ENCODE results near the gene GPSM1. TPM values are rescaled to one million over a fixed set of nuclear protein-coding genes. Genes with fewer than 3 reads are reported as not detected.

Gene GPSM1
- total and polyA plus RNA-seq, 3 donors from 2014 or later: 33.5 to 101 (median 84.4) TPM

- Histone ChIP-seq H3K4me1 (peaks cover 25% of the 10 kb centered on the region), H3K27me3 (no peaks in the 10 kb centered on the region), H3K27ac (no peak overlapping the region), H3K4me3 (no peak overlapping the region), H3K36me3 (ENCODE audit: low read depth, missing control alignments) (no peaks in the 10 kb centered on the region), H3K9me3 (no peaks in the 10 kb centered on the region)
- WGBS, 2 donors: 69 to 89% methylated on average over 3 to 17 of the region's 17 CpGs
- no peak for TF ChIP-seq POLR2A (IDR thresholded peaks at IDR 0.05)
- TF ChIP-seq CTCF (IDR thresholded peaks at IDR 0.05): no peak
- no peak for DNase-seq
- intact Hi-C loops (cut with DNase I; ENCODE audit: low total_unique reads): no loop called here
These were observed 4.0 kb upstream of the GPSM1 start for GRCh38 chr9:136323371-136323789.

GRCh38 chr9:136324501-136325300 lies 2.6 kb upstream of the GPSM1 start:
- Histone ChIP-seq H3K36me3 (ENCODE audit: low read depth, missing control alignments) (no peaks in the 10 kb centered on the region), H3K4me3 (no peak overlapping the region), H3K27me3 (no peaks in the 10 kb centered on the region), H3K27ac (peak overlapping the region; percentile 31 to 45), H3K4me1 (peaks cover 29% of the 10 kb centered on the region), H3K9me3 (no peaks in the 10 kb centered on the region)
- 77 to 97% methylated on average over 6 to 24 of the region's 24 CpGs for WGBS, 2 donors
- intact Hi-C loops (cut with DNase I; ENCODE audit: low total_unique reads): no loop called here
- TF ChIP-seq CTCF (IDR thresholded peaks at IDR 0.05) (no peak), POLR2A (IDR thresholded peaks at IDR 0.05) (no peak)
- no peak for DNase-seq

GRCh38 chr9:136325358-136325757 lies 2.0 kb upstream of the GPSM1 start:
- H3K9me3 ChIP-seq: no peaks in the 10 kb centered on the region
- H3K4me3 ChIP-seq: no peak overlapping the region
- DNase-seq: no peak
- H3K27ac ChIP-seq: peak overlapping the region in 1 of 2 donors; percentile 86
- H3K27me3 ChIP-seq: no peaks in the 10 kb centered on the region
- H3K36me3 ChIP-seq (ENCODE audit: low read depth, missing control alignments): no peaks in the 10 kb centered on the region
- intact Hi-C loops (cut with DNase I; ENCODE audit: low total_unique reads): no loop called here
- TF ChIP-seq CTCF (IDR thresholded peaks at IDR 0.05) (no peak), POLR2A (IDR thresholded peaks at IDR 0.05) (no peak)
- peaks cover 31% of the 10 kb centered on the region for H3K4me1 ChIP-seq
- WGBS, 2 donors: 93 to 98% methylated on average over 7 to 13 of the region's 13 CpGs

GRCh38 chr9:136326061-136326760 lies 1.1 kb upstream of the GPSM1 start:
- no peak for TF ChIP-seq POLR2A (IDR thresholded peaks at IDR 0.05)
- 32 to 35% methylated on average over 13 to 28 of the region's 28 CpGs for WGBS, 2 donors
- Histone ChIP-seq H3K27me3 (no peaks in the 10 kb centered on the region), H3K4me3 (no peak overlapping the region), H3K27ac (peak overlapping the region; percentile 82 to 86), H3K9me3 (no peaks in the 10 kb centered on the region), H3K4me1 (peaks cover 34% of the 10 kb centered on the region), H3K36me3 (ENCODE audit: low read depth, missing control alignments) (no peaks in the 10 kb centered on the region)
- DNase-seq: peak; percentile 53
- intact Hi-C loops (cut with DNase I; ENCODE audit: low total_unique reads): no loop called here

- Histone ChIP-seq H3K27ac (peak overlapping the region; percentile 82 to 86), H3K27me3 (no peaks in the 10 kb centered on the region), H3K4me3 (peak overlapping the region in 1 of 2 donors; percentile 78), H3K4me1 (peaks cover 34% of the 10 kb centered on the region), H3K9me3 (no peaks in the 10 kb centered on the region), H3K36me3 (ENCODE audit: low read depth, missing control alignments) (no peaks in the 10 kb centered on the region)
- DNase-seq: no peak
- TF ChIP-seq CTCF (IDR thresholded peaks at IDR 0.05) (no peak), POLR2A (IDR thresholded peaks at IDR 0.05) (no peak)
- intact Hi-C loops (cut with DNase I; ENCODE audit: low total_unique reads): no loop called here
- 32 to 38% methylated on average over 10 to 17 of the region's 17 CpGs for WGBS, 2 donors
These were observed 507 bp upstream of the GPSM1 start for GRCh38 chr9:136326761-136327303.
